Liver (tissue), 9 donors: ENCODE measurements around the gene ZSWIM7. TPM values are rescaled to one million over a fixed set of nuclear protein-coding genes. Genes with fewer than 3 reads are reported as not detected.

Source experiments
- DNase-seq: peaks from one replicate; pipeline ENCODE4 v3.0.0-alpha.2; 2017; ENCODE audit warnings: low spot score
- H3K27ac ChIP-seq, 2 donors: one replicate each; pipeline ENCODE4 v1.7.0; 2013; ENCODE audit warnings: inconsistent platforms in 2 of 2, low read length in 2 of 2, control low read depth in 1 of 2, low read depth in 1 of 2, mild to moderate bottlenecking in 1 of 2
- H3K27me3 ChIP-seq, 4 donors: one replicate each; pipeline versions ENCODE4 v1.6.1 to v1.7.0; 2013; ENCODE audit warnings: low read length in 3 of 4, inconsistent platforms in 1 of 4, mild to moderate bottlenecking in 1 of 4, moderate library complexity in 1 of 4; ENCODE audit not compliant: control insufficient read depth in 4 of 4, insufficient read depth in 4 of 4
- H3K36me3 ChIP-seq, 4 donors: one replicate each; pipeline versions ENCODE4 v1.6.1 to v1.7.0; 2013; ENCODE audit warnings: low read length in 3 of 4, mild to moderate bottlenecking in 3 of 4, low read depth in 1 of 4, moderate library complexity in 1 of 4; ENCODE audit not compliant: control insufficient read depth in 4 of 4, insufficient read depth in 3 of 4
- H3K4me1 ChIP-seq, 4 donors: one replicate each; pipeline versions ENCODE4 v1.6.1 to v1.7.0; 2013; ENCODE audit warnings: low read length in 3 of 4, mild to moderate bottlenecking in 3 of 4, moderate library complexity in 1 of 4; ENCODE audit not compliant: control insufficient read depth in 4 of 4, insufficient read depth in 4 of 4
- H3K4me3 ChIP-seq, 3 donors: one replicate each; pipeline versions ENCODE4 v1.6.1 to v1.7.0; 2013; ENCODE audit warnings: low read length in 3 of 3, control low read depth in 1 of 3, low read depth in 1 of 3, mild to moderate bottlenecking in 1 of 3
- H3K9ac ChIP-seq, 2 donors: one replicate each; pipeline ENCODE4 v1.7.0; 2013; ENCODE audit warnings: low read length in 2 of 2, mild to moderate bottlenecking in 2 of 2, moderate library complexity in 2 of 2, control low read depth in 1 of 2, low read depth in 1 of 2
- H3K9me3 ChIP-seq, 4 donors: one replicate each; pipeline versions ENCODE4 v1.6.1 to v1.7.0; 2013; ENCODE audit warnings: low read length in 3 of 4; ENCODE audit not compliant: control insufficient read depth in 4 of 4
- CTCF ChIP-seq: fragments of 150-350 bp; IDR thresholded peaks from 2 replicates; pipeline ENCODE4 v1.5.1; 2017; ENCODE audit warnings: improper control_type of control experiment, low read depth, low read length; ENCODE audit not compliant: missing input control
- EGR1 ChIP-seq, 2 donors: IDR thresholded peaks; 2 replicates each; pipeline ENCODE4 v1.6.1; 2016 to 2018; ENCODE audit warnings: antibody characterized with exemption in 2 of 2, low read depth in 2 of 2
- FOXA1 ChIP-seq: IDR thresholded peaks from 2 replicates; pipeline ENCODE4 v1.6.1; 2016; ENCODE audit warnings: antibody characterized with exemption
- HNF4A ChIP-seq, 2 donors: conservative IDR thresholded peaks; 2 replicates each; pipeline ENCODE4 v1.6.1; 2016; ENCODE audit warnings: antibody characterized with exemption in 2 of 2, mild to moderate bottlenecking in 2 of 2
- HNF4G ChIP-seq: IDR thresholded peaks from 2 replicates; pipeline ENCODE4 v1.6.1; 2016; ENCODE audit warnings: antibody characterized with exemption
- JUND ChIP-seq, 2 donors: IDR thresholded peaks; 2 replicates each; pipeline ENCODE4 v1.6.1; 2016; ENCODE audit warnings: antibody characterized with exemption in 2 of 2
- NR2F2 ChIP-seq: IDR thresholded peaks from 2 replicates; pipeline ENCODE4 v1.6.1; 2016; ENCODE audit warnings: antibody characterized with exemption
- RAD21 ChIP-seq, 2 donors: IDR thresholded peaks; 2 replicates each; pipeline ENCODE4 v1.6.1; 2016; ENCODE audit warnings: antibody characterized with exemption in 2 of 2, mild to moderate bottlenecking in 2 of 2
- RXRA ChIP-seq, 2 donors: IDR thresholded peaks; 2 replicates each; pipeline ENCODE4 v1.6.1; 2017 to 2018; ENCODE audit warnings: antibody characterized with exemption in 2 of 2, mild to moderate bottlenecking in 1 of 2
- SP1 ChIP-seq: IDR thresholded peaks from 2 replicates; pipeline ENCODE4 v1.6.1; 2018; ENCODE audit warnings: antibody characterized with exemption, mild to moderate bottlenecking
- TAF1 ChIP-seq: conservative IDR thresholded peaks from 2 replicates; pipeline ENCODE4 v1.6.1; 2016; ENCODE audit warnings: antibody characterized with exemption, mild to moderate bottlenecking
- YY1 ChIP-seq: IDR thresholded peaks from 2 replicates; pipeline ENCODE4 v1.6.1; 2016; ENCODE audit warnings: antibody characterized with exemption, mild to moderate bottlenecking
- ZBTB33 ChIP-seq: IDR thresholded peaks from 2 replicates; pipeline ENCODE4 v1.6.1; 2016; ENCODE audit warnings: antibody characterized with exemption
- WGBS: extraction: QIAGEN DNeasy Blood & Tissue Kit; methylation state at CpG from one replicate; pipeline ENCODE4 v1.1.7; 2013; 5-methylcytosine and 5-hydroxymethylcytosine counted together
- polyA plus RNA-seq, 2 donors: library from polyadenylated mRNA; stranded (reverse) in 1 of 2; unstranded in 1 of 2; fragments of 200-250 nt in 1 of 2; fragments of >200 nt in 1 of 2; fragmentation: Nextera tagmentation in 1 of 2; extraction: Ambion mirVana in 1 of 2; gene quantifications; one replicate each; pipeline versions ENCODE4 v1.2.1 to v1.2.3, GENCODE V29; 2013 to 2015
- total RNA-seq, 2 donors: library from RNA; depleted of rRNA; stranded (reverse); fragments of >200 nt; gene quantifications; one replicate each; pipeline ENCODE4 v1.2.3, GENCODE V29; 2014
- TF ChIP-seq, protein P1 (sequence below): IDR thresholded peaks from 2 replicates; pipeline ENCODE4 v1.6.1; 2016; ENCODE audit warnings: antibody characterized with exemption, mild to moderate bottlenecking
- donor health status: healthy.
- donor health status: healthy.
- donor health status: healthy.
- donor health status: healthy.
- donor health status: healthy.

ZSWIM7 gene
- total and polyA plus RNA-seq, 4 donors: 7.1 to 27.0 (median 13.8) TPM

- TF ChIP-seq CTCF (no peak), YY1 (no peak), RXRA (IDR thresholded peaks at IDR 0.05) (no peak), HNF4G (no peak)
Observed at GRCh38 chr17:15972497-15972951, 27.0 kb downstream of the ZSWIM7 start (continued).

DNA sequence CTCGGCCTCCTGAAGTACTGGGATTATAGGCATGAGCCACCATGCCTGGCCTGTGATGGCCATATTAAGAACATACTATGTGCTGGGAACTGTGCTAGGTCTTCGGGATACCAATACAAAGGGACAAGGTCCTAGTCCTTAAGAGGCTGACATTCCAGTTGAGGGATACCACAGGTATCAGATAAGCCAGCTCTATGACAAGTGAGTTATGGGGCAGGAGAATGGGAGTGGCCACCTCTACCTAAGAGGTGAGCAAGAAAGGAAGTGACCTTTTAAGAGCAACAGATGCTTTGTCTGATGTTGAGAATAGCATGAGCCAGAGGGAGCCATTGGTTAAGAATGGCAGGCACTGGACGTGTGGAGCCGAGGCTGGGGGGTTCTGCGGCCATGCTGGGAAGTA is 27.6 kb downstream of the ZSWIM7 start:
- 96% methylated on average over 5 of the region's 5 CpGs for WGBS
- TF ChIP-seq FOXA1 (no peak), NR2F2 (no peak), JUND (IDR thresholded peaks at IDR 0.05) (no peak), CTCF (no peak), YY1 (no peak), RAD21 (IDR thresholded peaks at IDR 0.05) (no peak), SP1 (no peak), TAF1 (no peak), HNF4G (no peak), HNF4A (conservative IDR thresholded peaks at IDR 0.05) (no peak), RXRA (IDR thresholded peaks at IDR 0.05) (no peak), EGR1 (IDR thresholded peaks at IDR 0.05; ENCODE audit: low read depth in 2 of 2) (no peak), ZBTB33 (no peak)
- TF ChIP-seq, protein P1, sequence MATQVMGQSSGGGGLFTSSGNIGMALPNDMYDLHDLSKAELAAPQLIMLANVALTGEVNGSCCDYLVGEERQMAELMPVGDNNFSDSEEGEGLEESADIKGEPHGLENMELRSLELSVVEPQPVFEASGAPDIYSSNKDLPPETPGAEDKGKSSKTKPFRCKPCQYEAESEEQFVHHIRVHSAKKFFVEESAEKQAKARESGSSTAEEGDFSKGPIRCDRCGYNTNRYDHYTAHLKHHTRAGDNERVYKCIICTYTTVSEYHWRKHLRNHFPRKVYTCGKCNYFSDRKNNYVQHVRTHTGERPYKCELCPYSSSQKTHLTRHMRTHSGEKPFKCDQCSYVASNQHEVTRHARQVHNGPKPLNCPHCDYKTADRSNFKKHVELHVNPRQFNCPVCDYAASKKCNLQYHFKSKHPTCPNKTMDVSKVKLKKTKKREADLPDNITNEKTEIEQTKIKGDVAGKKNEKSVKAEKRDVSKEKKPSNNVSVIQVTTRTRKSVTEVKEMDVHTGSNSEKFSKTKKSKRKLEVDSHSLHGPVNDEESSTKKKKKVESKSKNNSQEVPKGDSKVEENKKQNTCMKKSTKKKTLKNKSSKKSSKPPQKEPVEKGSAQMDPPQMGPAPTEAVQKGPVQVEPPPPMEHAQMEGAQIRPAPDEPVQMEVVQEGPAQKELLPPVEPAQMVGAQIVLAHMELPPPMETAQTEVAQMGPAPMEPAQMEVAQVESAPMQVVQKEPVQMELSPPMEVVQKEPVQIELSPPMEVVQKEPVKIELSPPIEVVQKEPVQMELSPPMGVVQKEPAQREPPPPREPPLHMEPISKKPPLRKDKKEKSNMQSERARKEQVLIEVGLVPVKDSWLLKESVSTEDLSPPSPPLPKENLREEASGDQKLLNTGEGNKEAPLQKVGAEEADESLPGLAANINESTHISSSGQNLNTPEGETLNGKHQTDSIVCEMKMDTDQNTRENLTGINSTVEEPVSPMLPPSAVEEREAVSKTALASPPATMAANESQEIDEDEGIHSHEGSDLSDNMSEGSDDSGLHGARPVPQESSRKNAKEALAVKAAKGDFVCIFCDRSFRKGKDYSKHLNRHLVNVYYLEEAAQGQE: no peak
- peaks cover 0 to 11% (median 5%) of the 10 kb centered on the region in 4 donors for H3K36me3 ChIP-seq
- no peaks in the 10 kb centered on the region for H3K9me3 ChIP-seq
- no peaks in the 10 kb centered on the region for H3K27me3 ChIP-seq
- DNase-seq: no peak
- peaks cover 3 to 11% (median 9%) of the 10 kb centered on the region in 4 donors for H3K4me1 ChIP-seq
- no peak overlapping the region for H3K27ac ChIP-seq
- H3K9ac ChIP-seq: no peak overlapping the region
- H3K4me3 ChIP-seq: no peak overlapping the region
